Liver (tissue), 9 donors: ENCODE measurements around the gene SEPTIN5. TPM values are rescaled to one million over a fixed set of nuclear protein-coding genes. Genes with fewer than 3 reads are reported as not detected.

Experiments used
- DNase-seq: peaks from one replicate; pipeline ENCODE4 v3.0.0-alpha.2; 2017; ENCODE audit warnings: low spot score
- H3K27ac ChIP-seq, 2 donors: one replicate each; pipeline ENCODE4 v1.7.0; 2013; ENCODE audit warnings: inconsistent platforms in 2 of 2, low read length in 2 of 2, control low read depth in 1 of 2, low read depth in 1 of 2, mild to moderate bottlenecking in 1 of 2
- H3K27me3 ChIP-seq, 4 donors: one replicate each; pipeline versions ENCODE4 v1.6.1 to v1.7.0; 2013; ENCODE audit warnings: low read length in 3 of 4, inconsistent platforms in 1 of 4, mild to moderate bottlenecking in 1 of 4, moderate library complexity in 1 of 4; ENCODE audit not compliant: control insufficient read depth in 4 of 4, insufficient read depth in 4 of 4
- H3K36me3 ChIP-seq, 4 donors: one replicate each; pipeline versions ENCODE4 v1.6.1 to v1.7.0; 2013; ENCODE audit warnings: low read length in 3 of 4, mild to moderate bottlenecking in 3 of 4, low read depth in 1 of 4, moderate library complexity in 1 of 4; ENCODE audit not compliant: control insufficient read depth in 4 of 4, insufficient read depth in 3 of 4
- H3K4me1 ChIP-seq, 4 donors: one replicate each; pipeline versions ENCODE4 v1.6.1 to v1.7.0; 2013; ENCODE audit warnings: low read length in 3 of 4, mild to moderate bottlenecking in 3 of 4, moderate library complexity in 1 of 4; ENCODE audit not compliant: control insufficient read depth in 4 of 4, insufficient read depth in 4 of 4
- H3K4me3 ChIP-seq, 3 donors: one replicate each; pipeline versions ENCODE4 v1.6.1 to v1.7.0; 2013; ENCODE audit warnings: low read length in 3 of 3, control low read depth in 1 of 3, low read depth in 1 of 3, mild to moderate bottlenecking in 1 of 3
- H3K9ac ChIP-seq, 2 donors: one replicate each; pipeline ENCODE4 v1.7.0; 2013; ENCODE audit warnings: low read length in 2 of 2, mild to moderate bottlenecking in 2 of 2, moderate library complexity in 2 of 2, control low read depth in 1 of 2, low read depth in 1 of 2
- H3K9me3 ChIP-seq, 4 donors: one replicate each; pipeline versions ENCODE4 v1.6.1 to v1.7.0; 2013; ENCODE audit warnings: low read length in 3 of 4; ENCODE audit not compliant: control insufficient read depth in 4 of 4
- EGR1 ChIP-seq, 2 donors: IDR thresholded peaks; 2 replicates each; pipeline ENCODE4 v1.6.1; 2016 to 2018; ENCODE audit warnings: antibody characterized with exemption in 2 of 2, low read depth in 2 of 2
- FOXA1 ChIP-seq: IDR thresholded peaks from 2 replicates; pipeline ENCODE4 v1.6.1; 2016; ENCODE audit warnings: antibody characterized with exemption
- FOXA2 ChIP-seq: IDR thresholded peaks from 2 replicates; pipeline ENCODE4 v1.6.1; 2016; ENCODE audit warnings: antibody characterized with exemption
- GABPA ChIP-seq, 2 donors: IDR thresholded peaks in 1 of 2; conservative IDR thresholded peaks in 1 of 2; 2 replicates each; pipeline ENCODE4 v1.6.1; 2016; ENCODE audit warnings: antibody characterized with exemption in 2 of 2, mild to moderate bottlenecking in 1 of 2, moderate library complexity in 1 of 2
- HNF4A ChIP-seq, 2 donors: conservative IDR thresholded peaks; 2 replicates each; pipeline ENCODE4 v1.6.1; 2016; ENCODE audit warnings: antibody characterized with exemption in 2 of 2, mild to moderate bottlenecking in 2 of 2
- HNF4G ChIP-seq: IDR thresholded peaks from 2 replicates; pipeline ENCODE4 v1.6.1; 2016; ENCODE audit warnings: antibody characterized with exemption
- JUND ChIP-seq, 2 donors: IDR thresholded peaks; 2 replicates each; pipeline ENCODE4 v1.6.1; 2016; ENCODE audit warnings: antibody characterized with exemption in 2 of 2
- NR2F2 ChIP-seq: IDR thresholded peaks from 2 replicates; pipeline ENCODE4 v1.6.1; 2016; ENCODE audit warnings: antibody characterized with exemption
- RAD21 ChIP-seq, 2 donors: IDR thresholded peaks; 2 replicates each; pipeline ENCODE4 v1.6.1; 2016; ENCODE audit warnings: antibody characterized with exemption in 2 of 2, mild to moderate bottlenecking in 2 of 2
- RXRA ChIP-seq, 2 donors: IDR thresholded peaks; 2 replicates each; pipeline ENCODE4 v1.6.1; 2017 to 2018; ENCODE audit warnings: antibody characterized with exemption in 2 of 2, mild to moderate bottlenecking in 1 of 2
- SP1 ChIP-seq: IDR thresholded peaks from 2 replicates; pipeline ENCODE4 v1.6.1; 2018; ENCODE audit warnings: antibody characterized with exemption, mild to moderate bottlenecking
- TAF1 ChIP-seq: conservative IDR thresholded peaks from 2 replicates; pipeline ENCODE4 v1.6.1; 2016; ENCODE audit warnings: antibody characterized with exemption, mild to moderate bottlenecking
- YY1 ChIP-seq: IDR thresholded peaks from 2 replicates; pipeline ENCODE4 v1.6.1; 2016; ENCODE audit warnings: antibody characterized with exemption, mild to moderate bottlenecking
- WGBS: extraction: QIAGEN DNeasy Blood & Tissue Kit; methylation state at CpG from one replicate; pipeline ENCODE4 v1.1.7; 2013; 5-methylcytosine and 5-hydroxymethylcytosine counted together
- polyA plus RNA-seq, 2 donors: library from polyadenylated mRNA; stranded (reverse) in 1 of 2; unstranded in 1 of 2; fragments of 200-250 nt in 1 of 2; fragments of >200 nt in 1 of 2; fragmentation: Nextera tagmentation in 1 of 2; extraction: Ambion mirVana in 1 of 2; gene quantifications; one replicate each; pipeline versions ENCODE4 v1.2.1 to v1.2.3, GENCODE V29; 2013 to 2015
- total RNA-seq, 2 donors: library from RNA; depleted of rRNA; stranded (reverse); fragments of >200 nt; gene quantifications; one replicate each; pipeline ENCODE4 v1.2.3, GENCODE V29; 2014
- TF ChIP-seq, protein P1 (sequence below): IDR thresholded peaks from 2 replicates; pipeline ENCODE4 v1.6.1; 2016; ENCODE audit warnings: antibody characterized with exemption
- TF ChIP-seq, protein P2 (sequence below): IDR thresholded peaks from 2 replicates; pipeline ENCODE4 v1.6.1; 2016; ENCODE audit warnings: antibody characterized with exemption, mild to moderate bottlenecking
- TF ChIP-seq, protein P3 (sequence below): fragments of 150-350 bp; IDR thresholded peaks from 2 replicates; pipeline ENCODE4 v1.5.1; 2017; ENCODE audit warnings: improper control_type of control experiment, low read depth, low read length; ENCODE audit not compliant: missing input control
- TF ChIP-seq, protein P4 (sequence below): IDR thresholded peaks from 2 replicates; pipeline ENCODE4 v1.6.1; 2016; ENCODE audit warnings: antibody characterized with exemption
- TF ChIP-seq, protein P5 (sequence below): IDR thresholded peaks from 2 replicates; pipeline ENCODE4 v1.6.1; 2016; ENCODE audit warnings: antibody characterized with exemption
- donor health status: healthy.
- donor health status: healthy.
- donor health status: healthy.
- donor health status: healthy.
- donor health status: healthy.

Gene SEPTIN5
- total and polyA plus RNA-seq, 4 donors, result 0.26 to 3.5 (median 2.8) TPM

DNA sequence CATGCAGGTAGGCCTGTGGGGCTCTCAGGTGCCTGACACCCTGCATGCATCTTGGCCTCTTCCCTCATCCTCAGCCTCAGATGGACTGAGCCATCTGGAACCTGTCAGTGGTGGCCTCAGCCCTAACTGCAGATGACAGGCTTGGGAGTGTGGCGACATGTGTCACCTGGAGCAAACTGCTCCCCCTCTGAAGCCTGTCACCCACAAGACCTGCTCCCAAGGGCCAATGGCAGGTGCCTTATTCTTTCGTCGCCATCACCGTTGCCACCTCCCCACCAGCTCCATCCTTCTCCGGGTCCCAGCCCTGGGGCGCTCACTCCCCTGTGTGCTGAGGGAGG lies 3.6 kb upstream of the SEPTIN5 start:
- Histone ChIP-seq H3K27ac (no peak overlapping the region), H3K9ac (no peak overlapping the region), H3K4me1 (peaks cover 2 to 13% (median 4%) of the 10 kb centered on the region in 4 donors), H3K9me3 (no peaks in the 10 kb centered on the region), H3K27me3 (no peaks in the 10 kb centered on the region), H3K4me3 (no peak overlapping the region), H3K36me3 (no peaks in the 10 kb centered on the region)
- no peak for DNase-seq
- TF ChIP-seq TAF1, result no peak
- TF ChIP-seq, protein P1, sequence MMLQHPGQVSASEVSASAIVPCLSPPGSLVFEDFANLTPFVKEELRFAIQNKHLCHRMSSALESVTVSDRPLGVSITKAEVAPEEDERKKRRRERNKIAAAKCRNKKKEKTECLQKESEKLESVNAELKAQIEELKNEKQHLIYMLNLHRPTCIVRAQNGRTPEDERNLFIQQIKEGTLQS, result no peak
- no peak for TF ChIP-seq EGR1 (IDR thresholded peaks at IDR 0.05; ENCODE audit: low read depth in 2 of 2)
- TF ChIP-seq, protein P2, sequence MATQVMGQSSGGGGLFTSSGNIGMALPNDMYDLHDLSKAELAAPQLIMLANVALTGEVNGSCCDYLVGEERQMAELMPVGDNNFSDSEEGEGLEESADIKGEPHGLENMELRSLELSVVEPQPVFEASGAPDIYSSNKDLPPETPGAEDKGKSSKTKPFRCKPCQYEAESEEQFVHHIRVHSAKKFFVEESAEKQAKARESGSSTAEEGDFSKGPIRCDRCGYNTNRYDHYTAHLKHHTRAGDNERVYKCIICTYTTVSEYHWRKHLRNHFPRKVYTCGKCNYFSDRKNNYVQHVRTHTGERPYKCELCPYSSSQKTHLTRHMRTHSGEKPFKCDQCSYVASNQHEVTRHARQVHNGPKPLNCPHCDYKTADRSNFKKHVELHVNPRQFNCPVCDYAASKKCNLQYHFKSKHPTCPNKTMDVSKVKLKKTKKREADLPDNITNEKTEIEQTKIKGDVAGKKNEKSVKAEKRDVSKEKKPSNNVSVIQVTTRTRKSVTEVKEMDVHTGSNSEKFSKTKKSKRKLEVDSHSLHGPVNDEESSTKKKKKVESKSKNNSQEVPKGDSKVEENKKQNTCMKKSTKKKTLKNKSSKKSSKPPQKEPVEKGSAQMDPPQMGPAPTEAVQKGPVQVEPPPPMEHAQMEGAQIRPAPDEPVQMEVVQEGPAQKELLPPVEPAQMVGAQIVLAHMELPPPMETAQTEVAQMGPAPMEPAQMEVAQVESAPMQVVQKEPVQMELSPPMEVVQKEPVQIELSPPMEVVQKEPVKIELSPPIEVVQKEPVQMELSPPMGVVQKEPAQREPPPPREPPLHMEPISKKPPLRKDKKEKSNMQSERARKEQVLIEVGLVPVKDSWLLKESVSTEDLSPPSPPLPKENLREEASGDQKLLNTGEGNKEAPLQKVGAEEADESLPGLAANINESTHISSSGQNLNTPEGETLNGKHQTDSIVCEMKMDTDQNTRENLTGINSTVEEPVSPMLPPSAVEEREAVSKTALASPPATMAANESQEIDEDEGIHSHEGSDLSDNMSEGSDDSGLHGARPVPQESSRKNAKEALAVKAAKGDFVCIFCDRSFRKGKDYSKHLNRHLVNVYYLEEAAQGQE, result no peak
- TF ChIP-seq FOXA2, result no peak
- TF ChIP-seq RXRA (IDR thresholded peaks at IDR 0.05), result no peak
- TF ChIP-seq SP1, result no peak
- TF ChIP-seq RAD21 (IDR thresholded peaks at IDR 0.05), result no peak
- TF ChIP-seq, protein P3, sequence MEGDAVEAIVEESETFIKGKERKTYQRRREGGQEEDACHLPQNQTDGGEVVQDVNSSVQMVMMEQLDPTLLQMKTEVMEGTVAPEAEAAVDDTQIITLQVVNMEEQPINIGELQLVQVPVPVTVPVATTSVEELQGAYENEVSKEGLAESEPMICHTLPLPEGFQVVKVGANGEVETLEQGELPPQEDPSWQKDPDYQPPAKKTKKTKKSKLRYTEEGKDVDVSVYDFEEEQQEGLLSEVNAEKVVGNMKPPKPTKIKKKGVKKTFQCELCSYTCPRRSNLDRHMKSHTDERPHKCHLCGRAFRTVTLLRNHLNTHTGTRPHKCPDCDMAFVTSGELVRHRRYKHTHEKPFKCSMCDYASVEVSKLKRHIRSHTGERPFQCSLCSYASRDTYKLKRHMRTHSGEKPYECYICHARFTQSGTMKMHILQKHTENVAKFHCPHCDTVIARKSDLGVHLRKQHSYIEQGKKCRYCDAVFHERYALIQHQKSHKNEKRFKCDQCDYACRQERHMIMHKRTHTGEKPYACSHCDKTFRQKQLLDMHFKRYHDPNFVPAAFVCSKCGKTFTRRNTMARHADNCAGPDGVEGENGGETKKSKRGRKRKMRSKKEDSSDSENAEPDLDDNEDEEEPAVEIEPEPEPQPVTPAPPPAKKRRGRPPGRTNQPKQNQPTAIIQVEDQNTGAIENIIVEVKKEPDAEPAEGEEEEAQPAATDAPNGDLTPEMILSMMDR, result no peak
- no peak for TF ChIP-seq JUND (IDR thresholded peaks at IDR 0.05)
- TF ChIP-seq FOXA1, result no peak
- WGBS, result 97% methylated on average over 6 of the region's 6 CpGs

DNA sequence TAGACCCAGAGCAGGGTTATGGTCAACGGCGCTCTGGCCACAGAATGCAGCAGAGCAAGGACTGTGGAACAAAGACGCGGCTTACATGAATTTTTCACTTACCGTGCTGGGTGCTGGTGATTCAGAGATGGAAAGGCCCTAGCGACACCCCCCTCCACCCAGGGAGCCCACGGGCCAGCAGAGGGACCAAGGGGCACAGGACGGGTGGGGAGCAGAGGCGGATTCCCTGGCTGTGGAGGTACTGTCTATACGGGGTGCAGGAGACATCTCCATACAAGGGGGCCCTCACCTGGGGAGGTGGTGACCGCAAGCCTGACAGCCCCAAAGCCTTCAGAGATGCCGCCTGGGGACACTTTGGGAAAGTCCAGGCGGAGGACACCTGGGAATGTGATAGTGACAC lies 1.1 kb upstream of the SEPTIN5 start:
- Histone ChIP-seq H3K4me3 (no peak overlapping the region), H3K27ac (no peak overlapping the region), H3K27me3 (no peaks in the 10 kb centered on the region), H3K36me3 (no peaks in the 10 kb centered on the region), H3K9ac (no peak overlapping the region), H3K4me1 (peaks cover 6 to 20% (median 10%) of the 10 kb centered on the region in 4 donors), H3K9me3 (no peaks in the 10 kb centered on the region)
- WGBS, result 93% methylated on average over 13 of the region's 13 CpGs
- TF ChIP-seq HNF4G, result no peak
- no peak for TF ChIP-seq RAD21 (IDR thresholded peaks at IDR 0.05)
- no peak for TF ChIP-seq YY1
- TF ChIP-seq, protein P4, sequence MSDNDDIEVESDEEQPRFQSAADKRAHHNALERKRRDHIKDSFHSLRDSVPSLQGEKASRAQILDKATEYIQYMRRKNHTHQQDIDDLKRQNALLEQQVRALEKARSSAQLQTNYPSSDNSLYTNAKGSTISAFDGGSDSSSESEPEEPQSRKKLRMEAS, result no peak
- TF ChIP-seq, protein P5, sequence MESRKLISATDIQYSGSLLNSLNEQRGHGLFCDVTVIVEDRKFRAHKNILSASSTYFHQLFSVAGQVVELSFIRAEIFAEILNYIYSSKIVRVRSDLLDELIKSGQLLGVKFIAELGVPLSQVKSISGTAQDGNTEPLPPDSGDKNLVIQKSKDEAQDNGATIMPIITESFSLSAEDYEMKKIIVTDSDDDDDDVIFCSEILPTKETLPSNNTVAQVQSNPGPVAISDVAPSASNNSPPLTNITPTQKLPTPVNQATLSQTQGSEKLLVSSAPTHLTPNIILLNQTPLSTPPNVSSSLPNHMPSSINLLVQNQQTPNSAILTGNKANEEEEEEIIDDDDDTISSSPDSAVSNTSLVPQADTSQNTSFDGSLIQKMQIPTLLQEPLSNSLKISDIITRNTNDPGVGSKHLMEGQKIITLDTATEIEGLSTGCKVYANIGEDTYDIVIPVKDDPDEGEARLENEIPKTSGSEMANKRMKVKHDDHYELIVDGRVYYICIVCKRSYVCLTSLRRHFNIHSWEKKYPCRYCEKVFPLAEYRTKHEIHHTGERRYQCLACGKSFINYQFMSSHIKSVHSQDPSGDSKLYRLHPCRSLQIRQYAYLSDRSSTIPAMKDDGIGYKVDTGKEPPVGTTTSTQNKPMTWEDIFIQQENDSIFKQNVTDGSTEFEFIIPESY, result no peak
- TF ChIP-seq NR2F2, result no peak
- TF ChIP-seq SP1, result no peak
- TF ChIP-seq, protein P1, result no peak
- no peak for TF ChIP-seq RXRA (IDR thresholded peaks at IDR 0.05)
- no peak for TF ChIP-seq GABPA (IDR thresholded peaks at IDR 0.05 in 1 of 2, conservative IDR thresholded peaks at IDR 0.05 in 1 of 2)
- TF ChIP-seq FOXA1, result no peak
- TF ChIP-seq TAF1, result no peak
- TF ChIP-seq, protein P2, result no peak
- TF ChIP-seq FOXA2, result no peak
- no peak for TF ChIP-seq JUND (IDR thresholded peaks at IDR 0.05)
- TF ChIP-seq, protein P3, result no peak
- no peak for TF ChIP-seq HNF4A (conservative IDR thresholded peaks at IDR 0.05)
- no peak for TF ChIP-seq EGR1 (IDR thresholded peaks at IDR 0.05; ENCODE audit: low read depth in 2 of 2)
- DNase-seq, result no peak
